PC-9 (cell line): ENCODE measurements around the gene ARHGAP44. TPM values are rescaled to one million over a fixed set of nuclear protein-coding genes. Genes with fewer than 3 reads are reported as not detected.

Source experiments
- BruUV-seq: library from RNA; stranded (reverse); fragments of 400-500 nt; replicated peaks from 2 replicates; lab custom pipeline; 2021; lab: Mats Ljungman, UMichigan
- CTCF ChIA-PET: fragments of 300-600 bp; sonication (Branson Sonifier 250); formaldehyde crosslinking; loops from one replicate; lab custom pipeline; 2022; ENCODE audit warnings: antibody characterized with exemption; lab: Charles Lee
- POLR2A ChIA-PET: fragments of 300-600 bp; sonication (Branson Sonifier 250); formaldehyde crosslinking; loops from one replicate; lab custom pipeline; 2022; ENCODE audit warnings: antibody characterized with exemption; ENCODE audit not compliant: unreplicated experiment; lab: Charles Lee
- DNase-seq, 2 experiments: peaks; one replicate each; pipeline versions ENCODE4 v3.0.0 to v3.0.0-alpha.2; 2015 to 2022; ENCODE audit warnings: mixed read lengths in 1 of 2
- H2AFZ ChIP-seq: fragments of 200-600 bp; sonication (generic); 2 replicates; pipeline ENCODE4 v1.8.1; 2017; ENCODE audit warnings: antibody characterized with exemption
- H3F3A ChIP-seq: fragments of 200-600 bp; sonication (generic); 2 replicates; pipeline ENCODE4 v1.8.1; 2017; ENCODE audit warnings: antibody characterized with exemption, mild to moderate bottlenecking, low read depth; ENCODE audit not compliant: insufficient read depth
- H3K27ac ChIP-seq: fragments of 200-600 bp; sonication (generic); 2 replicates; pipeline ENCODE4 v1.6.1; 2016; ENCODE audit warnings: mixed run types
- H3K27me3 ChIP-seq: fragments of 200-600 bp; sonication (generic); 2 replicates; pipeline ENCODE4 v1.6.1; 2016; ENCODE audit warnings: low read depth, mixed run types; ENCODE audit not compliant: insufficient read depth
- H3K36me3 ChIP-seq: fragments of 200-600 bp; sonication (generic); 2 replicates; pipeline ENCODE4 v1.6.1; 2016; ENCODE audit warnings: low read depth, mixed run types
- H3K4me1 ChIP-seq: fragments of 200-600 bp; sonication (generic); replicated peaks from 2 replicates; pipeline ENCODE4 v1.6.1; 2016; ENCODE audit warnings: mixed run types; ENCODE audit not compliant: insufficient read depth
- H3K4me2 ChIP-seq: fragments of 200-600 bp; sonication (generic); 2 replicates; pipeline ENCODE4 v1.6.1; 2017; ENCODE audit warnings: mixed run types
- H3K4me3 ChIP-seq: fragments of 200-600 bp; sonication (generic); 2 replicates; pipeline ENCODE4 v1.6.1; 2016; ENCODE audit warnings: mixed run types
- H3K79me2 ChIP-seq: fragments of 200-600 bp; sonication (generic); 2 replicates; pipeline ENCODE4 v1.6.1; 2017; ENCODE audit warnings: low read depth, mixed run types
- H3K9me2 ChIP-seq: fragments of 200-600 bp; sonication (generic); 2 replicates; pipeline ENCODE4 v1.8.1; 2017; ENCODE audit warnings: mild to moderate bottlenecking; ENCODE audit not compliant: insufficient read depth
- H3K9me3 ChIP-seq: fragments of 200-600 bp; sonication (generic); 2 replicates; pipeline ENCODE4 v1.8.1; 2016; ENCODE audit warnings: low read depth; ENCODE audit not compliant: insufficient read depth
- H4K20me1 ChIP-seq: fragments of 200-600 bp; sonication (generic); 2 replicates; pipeline ENCODE4 v1.8.1; 2017; ENCODE audit not compliant: insufficient read depth
- EZH2 ChIP-seq: fragments of 200-600 bp; sonication (generic); IDR thresholded peaks from 2 replicates; pipeline ENCODE4 v1.8.0; 2017; ENCODE audit warnings: antibody characterized with exemption, low read depth
- intact Hi-C: fragments of 100-400 bp; cut with micrococcal nuclease; formaldehyde crosslinking; loops from one replicate; pipeline ENCODE4 v1.10.0; 2022; ENCODE audit not compliant: unreplicated experiment
- total RNA-seq: library from RNA; stranded (reverse); gene quantifications from 2 replicates; pipeline ENCODE4 v1.2.3, GENCODE V29; 2021
- TF ChIP-seq, protein P1 (sequence below): fragments of 200-600 bp; sonication (generic); conservative IDR thresholded peaks from 2 replicates; pipeline ENCODE4 v1.6.1; 2017; ENCODE audit warnings: mixed run types, antibody characterized with exemption, mild to moderate bottlenecking, moderate library complexity

The ARHGAP44 gene
- total RNA-seq, 1 experiment from 2014 or later, result not detected

DNA sequence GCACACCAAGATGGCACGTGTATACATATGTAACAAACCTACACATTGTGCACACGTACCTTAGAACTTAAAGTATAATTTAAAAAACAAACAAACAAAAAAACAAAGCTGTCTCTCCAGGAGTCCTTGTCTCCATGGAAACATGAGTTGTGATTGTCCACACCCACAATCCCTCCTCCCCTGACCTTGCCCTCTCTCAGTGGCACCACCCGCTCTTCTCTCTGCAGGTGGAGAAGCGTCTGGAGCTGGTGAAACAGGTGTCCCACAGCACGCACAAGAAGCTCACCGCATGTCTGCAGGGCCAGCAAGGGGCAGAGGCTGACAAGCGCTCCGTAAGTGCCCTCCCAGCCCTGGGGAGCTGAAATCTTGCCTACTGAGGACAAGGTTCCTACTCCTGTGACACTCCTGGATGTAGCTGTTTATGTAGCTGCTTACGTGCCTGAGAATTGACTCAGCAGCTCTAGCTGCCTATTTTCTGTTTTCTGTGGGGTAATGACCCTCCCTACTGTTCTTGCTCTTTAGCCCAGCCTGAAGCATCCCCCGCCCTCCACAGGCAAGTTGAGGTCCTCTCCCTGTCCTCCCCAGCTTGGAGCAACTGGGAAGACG, 107.0 kb downstream of the ARHGAP44 start:
- CTCF ChIA-PET, result no interaction called here
- intact Hi-C loops, result no loop called here

DNA sequence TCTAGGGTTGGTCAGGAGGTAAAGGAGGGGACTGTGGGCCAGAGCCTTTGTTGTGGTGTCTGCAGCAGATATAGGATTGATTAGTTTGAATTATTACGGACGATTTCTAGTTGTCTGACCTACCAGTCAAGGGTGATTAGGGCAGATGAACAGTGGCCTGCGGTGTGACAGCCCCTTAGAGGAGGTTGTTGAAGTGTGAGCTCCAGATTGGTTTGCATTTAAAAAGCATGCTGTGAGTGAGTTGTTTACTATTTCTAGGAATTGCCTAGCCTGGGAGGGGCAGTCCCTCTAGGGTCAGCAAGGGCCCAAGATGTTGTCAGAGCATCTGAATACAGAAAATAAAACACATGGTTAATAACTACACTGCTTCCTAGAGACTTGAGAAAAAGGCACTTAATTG, 108.8 kb downstream of the ARHGAP44 start:
- Histone ChIP-seq H3K9me2 (no peaks in the 10 kb centered on the region), H4K20me1 (no peaks in the 10 kb centered on the region), H3F3A (no peaks in the 10 kb centered on the region), H3K27ac (no peak overlapping the region), H3K4me1 (no peaks in the 10 kb centered on the region), H3K4me2 (no peak overlapping the region), H3K36me3 (no peaks in the 10 kb centered on the region), H2AFZ (no peak overlapping the region), H3K4me3 (no peak overlapping the region), H3K9me3 (no peaks in the 10 kb centered on the region), H3K79me2 (no peaks in the 10 kb centered on the region), H3K27me3 (no peaks in the 10 kb centered on the region)
- no peak for DNase-seq
- CTCF ChIA-PET, result no interaction called here
- intact Hi-C loops, result no loop called here
- BruUV-seq, result no TSS peak
- POLR2A ChIA-PET, result no interaction called here
- TF ChIP-seq EZH2, result no peak
- TF ChIP-seq, protein P1, sequence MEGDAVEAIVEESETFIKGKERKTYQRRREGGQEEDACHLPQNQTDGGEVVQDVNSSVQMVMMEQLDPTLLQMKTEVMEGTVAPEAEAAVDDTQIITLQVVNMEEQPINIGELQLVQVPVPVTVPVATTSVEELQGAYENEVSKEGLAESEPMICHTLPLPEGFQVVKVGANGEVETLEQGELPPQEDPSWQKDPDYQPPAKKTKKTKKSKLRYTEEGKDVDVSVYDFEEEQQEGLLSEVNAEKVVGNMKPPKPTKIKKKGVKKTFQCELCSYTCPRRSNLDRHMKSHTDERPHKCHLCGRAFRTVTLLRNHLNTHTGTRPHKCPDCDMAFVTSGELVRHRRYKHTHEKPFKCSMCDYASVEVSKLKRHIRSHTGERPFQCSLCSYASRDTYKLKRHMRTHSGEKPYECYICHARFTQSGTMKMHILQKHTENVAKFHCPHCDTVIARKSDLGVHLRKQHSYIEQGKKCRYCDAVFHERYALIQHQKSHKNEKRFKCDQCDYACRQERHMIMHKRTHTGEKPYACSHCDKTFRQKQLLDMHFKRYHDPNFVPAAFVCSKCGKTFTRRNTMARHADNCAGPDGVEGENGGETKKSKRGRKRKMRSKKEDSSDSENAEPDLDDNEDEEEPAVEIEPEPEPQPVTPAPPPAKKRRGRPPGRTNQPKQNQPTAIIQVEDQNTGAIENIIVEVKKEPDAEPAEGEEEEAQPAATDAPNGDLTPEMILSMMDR, result no peak

More for the DNA sequence above, 107.0 kb downstream of the ARHGAP44 start:
- POLR2A ChIA-PET, result no interaction called here
- Histone ChIP-seq H3K9me2 (no peaks in the 10 kb centered on the region), H3F3A (no peaks in the 10 kb centered on the region), H3K27ac (no peak overlapping the region), H3K9me3 (no peaks in the 10 kb centered on the region), H3K79me2 (no peaks in the 10 kb centered on the region), H4K20me1 (no peaks in the 10 kb centered on the region), H3K27me3 (no peaks in the 10 kb centered on the region), H2AFZ (no peak overlapping the region), H3K36me3 (no peaks in the 10 kb centered on the region), H3K4me2 (no peak overlapping the region), H3K4me3 (no peak overlapping the region), H3K4me1 (no peaks in the 10 kb centered on the region)
- TF ChIP-seq EZH2, result no peak
- TF ChIP-seq, protein P1, result no peak
- DNase-seq, result no peak
- BruUV-seq, result no TSS peak

DNA sequence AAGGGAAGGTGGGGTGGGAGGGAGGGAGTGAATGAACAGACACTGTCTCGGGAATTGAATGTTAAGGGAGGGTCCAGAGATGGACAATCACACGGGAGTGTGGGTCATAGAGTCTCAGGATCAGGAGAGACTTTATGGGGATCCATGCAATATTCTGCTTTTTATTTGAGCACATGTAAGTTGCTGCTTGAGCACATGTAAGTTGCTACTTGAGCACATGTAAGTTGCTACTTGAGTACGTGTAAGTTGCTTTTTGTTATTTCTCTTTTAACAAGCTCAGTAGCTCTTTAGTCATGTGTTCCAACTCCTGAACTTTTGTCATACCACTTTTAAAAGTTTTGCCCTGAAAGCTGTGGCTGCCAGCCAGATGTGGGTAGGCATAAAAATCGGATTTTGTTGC, 110.3 kb downstream of the ARHGAP44 start:
- no peaks in the 10 kb centered on the region for H3K9me2 ChIP-seq
- H3F3A ChIP-seq, result no peaks in the 10 kb centered on the region
- CTCF ChIA-PET, result no interaction called here
- H3K36me3 ChIP-seq, result no peaks in the 10 kb centered on the region
- H4K20me1 ChIP-seq, result no peaks in the 10 kb centered on the region
- no peak overlapping the region for H2AFZ ChIP-seq
- no peak overlapping the region for H3K4me2 ChIP-seq
- no peak for TF ChIP-seq EZH2
- TF ChIP-seq, protein P1, result no peak
- POLR2A ChIA-PET, result no interaction called here
- no peaks in the 10 kb centered on the region for H3K9me3 ChIP-seq
- H3K4me1 ChIP-seq, result no peaks in the 10 kb centered on the region
- BruUV-seq, result no TSS peak
- H3K27me3 ChIP-seq, result no peaks in the 10 kb centered on the region
- no peak overlapping the region for H3K4me3 ChIP-seq
- H3K27ac ChIP-seq, result no peak overlapping the region
- H3K79me2 ChIP-seq, result no peaks in the 10 kb centered on the region
- intact Hi-C loops, result no loop called here
- no peak for DNase-seq
